ENCODE measurements around the gene SEC61A2.
"Not testable (repeated sequence)": the region's sequence is repeated elsewhere in the genome, so short reads cannot be mapped to it uniquely, and the experiment has no call there.

The SEC61A2 gene

GRCh38 chr10:12129222-12130111 lies at the start of gene SEC61A2:
Gene SEC61A2, plus strand, starts transcription at chr10:12129677. Its CDS starts 111 bp downstream, at chr10:12129788.
- peak; percentile 99 for DNase-seq

GRCh38 chr10:12081470-12081869 lies 48.0 kb upstream of the SEC61A2 start:
- no peak for DNase-seq

- DNase-seq: no peak
Measured at GRCh38 chr10:12081879-12082557, 47.5 kb upstream of the SEC61A2 start.

- no peak for DNase-seq
Measured at GRCh38 chr10:12088919-12089318, 40.6 kb upstream of the SEC61A2 start.

- no peak for DNase-seq
Measured at GRCh38 chr10:12091421-12091820, 38.1 kb upstream of the SEC61A2 start.

GRCh38 chr10:12097361-12097760 lies 32.1 kb upstream of the SEC61A2 start:
- DNase-seq: not testable (repeated sequence)

GRCh38 chr10:12097791-12098190 lies 31.7 kb upstream of the SEC61A2 start:
- no peak for DNase-seq

- DNase-seq: no peak
Measured at GRCh38 chr10:12098966-12099365, 30.5 kb upstream of the SEC61A2 start.

- DNase-seq: no peak
Measured at GRCh38 chr10:12103802-12104201, 25.7 kb upstream of the SEC61A2 start.

GRCh38 chr10:12107781-12108180 lies 21.7 kb upstream of the SEC61A2 start:
- DNase-seq: no peak

GRCh38 chr10:12109286-12109685 lies 20.2 kb upstream of the SEC61A2 start:
- DNase-seq: no peak

GRCh38 chr10:12111528-12111927 lies 17.9 kb upstream of the SEC61A2 start:
- DNase-seq: no peak

GRCh38 chr10:12113627-12114026 lies 15.8 kb upstream of the SEC61A2 start:
- no peak for DNase-seq

- DNase-seq: no peak
Measured at GRCh38 chr10:12121673-12122072, 7.8 kb upstream of the SEC61A2 start.

- DNase-seq: peak; percentile 36
Measured at GRCh38 chr10:12130237-12130872, 878 bp downstream of the SEC61A2 start.

- no peak for DNase-seq
Measured at GRCh38 chr10:12135631-12136030, 6.2 kb downstream of the SEC61A2 start.

- DNase-seq: no peak
Measured at GRCh38 chr10:12140038-12140437, 10.6 kb downstream of the SEC61A2 start.

GRCh38 chr10:12144538-12144937 lies 15.1 kb downstream of the SEC61A2 start:
- no peak for DNase-seq

- DNase-seq: no peak
Measured at GRCh38 chr10:12150163-12150562, 20.7 kb downstream of the SEC61A2 start.

GRCh38 chr10:12154516-12154915 lies 25.0 kb downstream of the SEC61A2 start:
- no peak for DNase-seq

GRCh38 chr10:12156367-12157123 lies 27.1 kb downstream of the SEC61A2 start:
- no peak for DNase-seq

- DNase-seq: no peak
Measured at GRCh38 chr10:12158111-12158510, 28.6 kb downstream of the SEC61A2 start.

- DNase-seq: no peak
Measured at GRCh38 chr10:12160664-12161063, 31.2 kb downstream of the SEC61A2 start.

All from CD4-positive, alpha-beta T cell treated with Interleukin-17A for 4 hours (primary cell).